Hippocampal formation (tissue), 2 donors: Measurements from ENCODE around the gene PPTC7.
"Not testable (repeated sequence)": the region's sequence is repeated elsewhere in the genome, so short reads cannot be mapped to it uniquely, and the experiment has no call there.

Experiments
- DNase-seq, 2 donors: peaks; one replicate each; lab custom pipeline; 2025; lab: John Stamatoyannopoulos, UW

Gene PPTC7

DNA sequence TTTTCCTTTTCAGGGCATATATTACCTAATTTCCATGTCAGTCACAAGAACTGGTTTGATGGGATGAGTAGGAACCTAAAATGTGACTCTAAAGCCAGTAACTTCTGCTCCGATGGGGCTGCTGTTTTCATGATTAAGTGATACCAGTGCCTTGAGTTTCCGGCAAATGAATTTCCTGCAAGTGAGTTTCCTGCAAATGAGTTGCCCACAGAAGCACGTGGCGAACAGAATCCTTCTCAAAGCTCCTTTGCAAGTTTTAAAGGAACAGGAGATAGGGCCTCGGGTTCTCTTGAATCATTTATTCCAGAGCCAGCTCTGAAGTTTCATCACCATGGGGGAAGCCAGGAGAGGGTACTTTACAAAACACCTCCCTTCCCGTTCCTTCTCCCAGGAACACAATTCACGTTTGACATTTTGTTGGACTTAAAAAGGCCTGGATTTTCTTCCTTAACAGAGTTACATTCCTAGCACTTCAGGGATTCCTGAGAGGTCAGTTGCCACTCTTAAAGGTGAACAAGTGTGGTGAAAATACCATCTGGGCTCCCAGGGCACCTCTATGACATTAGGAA is 2.2 kb upstream of the PPTC7 start:
- DNase-seq: no peak

DNA sequence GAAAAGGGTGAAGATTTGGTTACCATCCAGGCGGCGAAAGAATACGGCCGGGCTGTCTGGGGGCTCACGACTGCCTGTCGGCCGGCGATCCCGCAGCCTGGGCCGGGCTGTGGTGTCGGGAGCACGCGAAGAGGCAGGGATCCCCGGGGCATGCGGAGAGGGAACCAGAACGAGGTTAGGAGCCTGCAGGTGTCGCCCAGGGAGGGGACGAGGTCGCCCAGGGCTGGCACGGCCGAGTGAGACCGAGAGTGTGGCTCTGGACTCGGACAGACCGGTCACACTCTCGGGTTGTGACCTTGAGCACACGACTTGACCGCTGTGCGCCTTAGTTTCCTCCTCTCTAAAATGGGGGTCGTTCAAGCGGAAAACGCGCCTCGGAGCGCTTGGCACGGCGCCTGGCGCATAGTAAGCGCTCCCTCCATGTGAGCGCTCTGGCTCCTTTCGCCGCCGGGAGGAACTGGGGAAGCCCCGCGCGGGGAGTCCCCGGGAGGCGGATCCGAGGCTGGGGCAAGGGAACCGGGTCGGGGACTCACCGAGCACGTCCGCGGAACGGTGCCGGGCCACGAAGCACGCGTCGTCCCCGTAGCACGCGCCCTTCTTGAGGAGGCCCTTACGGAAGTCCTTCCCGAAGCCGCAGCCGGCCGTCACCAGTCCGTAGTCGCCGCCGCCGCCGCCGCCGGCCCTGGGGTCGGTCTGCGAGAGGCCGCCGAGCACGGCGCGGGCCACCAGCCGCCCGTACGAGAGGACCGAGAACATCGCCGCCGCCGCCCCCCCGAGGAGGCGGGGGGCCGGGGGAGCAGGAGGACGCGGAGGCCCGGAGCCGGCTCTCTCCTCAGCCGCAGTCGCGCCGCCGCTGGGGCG is 612 bp downstream of the PPTC7 start:
- peak in 1 of 2 donors; percentile 64 for DNase-seq

- no peak for DNase-seq
Observed at GRCh38 chr12:110581931-110582275, 1.2 kb downstream of the PPTC7 start.

DNA sequence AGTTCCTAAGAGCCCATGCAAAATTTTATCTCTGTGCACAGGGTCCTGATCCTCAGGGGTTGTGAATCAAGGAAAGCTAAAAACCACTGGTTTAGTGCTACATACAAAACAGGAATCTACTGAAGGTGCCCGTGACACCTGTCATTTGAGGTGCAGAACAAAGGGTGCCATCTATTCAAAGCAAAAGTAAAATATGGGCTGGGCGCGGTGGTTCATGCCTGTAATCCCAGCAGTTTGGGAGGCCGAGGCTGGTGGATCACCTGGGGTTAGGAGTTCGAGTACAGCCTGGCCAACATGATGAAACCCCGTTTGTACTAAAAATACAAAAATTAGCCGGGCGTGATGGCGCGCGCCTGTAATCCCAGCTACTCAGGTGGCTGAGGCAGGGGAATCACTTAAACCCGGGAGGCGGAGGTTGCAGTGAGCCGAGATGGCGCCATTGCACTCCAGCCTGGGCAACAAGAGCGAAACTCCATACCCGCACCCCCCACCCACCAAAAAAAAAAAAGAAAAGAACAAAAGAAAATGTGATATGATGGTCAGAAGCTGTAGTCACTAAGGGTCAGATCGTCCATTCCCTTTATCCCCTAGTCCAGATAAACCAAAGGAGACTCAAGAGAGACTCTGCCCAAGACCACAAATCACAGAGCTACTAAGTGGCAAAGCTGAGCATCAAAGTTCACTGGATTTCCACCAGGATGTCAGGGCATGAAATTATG is 3.4 kb downstream of the PPTC7 start:
- DNase-seq: no peak

DNA sequence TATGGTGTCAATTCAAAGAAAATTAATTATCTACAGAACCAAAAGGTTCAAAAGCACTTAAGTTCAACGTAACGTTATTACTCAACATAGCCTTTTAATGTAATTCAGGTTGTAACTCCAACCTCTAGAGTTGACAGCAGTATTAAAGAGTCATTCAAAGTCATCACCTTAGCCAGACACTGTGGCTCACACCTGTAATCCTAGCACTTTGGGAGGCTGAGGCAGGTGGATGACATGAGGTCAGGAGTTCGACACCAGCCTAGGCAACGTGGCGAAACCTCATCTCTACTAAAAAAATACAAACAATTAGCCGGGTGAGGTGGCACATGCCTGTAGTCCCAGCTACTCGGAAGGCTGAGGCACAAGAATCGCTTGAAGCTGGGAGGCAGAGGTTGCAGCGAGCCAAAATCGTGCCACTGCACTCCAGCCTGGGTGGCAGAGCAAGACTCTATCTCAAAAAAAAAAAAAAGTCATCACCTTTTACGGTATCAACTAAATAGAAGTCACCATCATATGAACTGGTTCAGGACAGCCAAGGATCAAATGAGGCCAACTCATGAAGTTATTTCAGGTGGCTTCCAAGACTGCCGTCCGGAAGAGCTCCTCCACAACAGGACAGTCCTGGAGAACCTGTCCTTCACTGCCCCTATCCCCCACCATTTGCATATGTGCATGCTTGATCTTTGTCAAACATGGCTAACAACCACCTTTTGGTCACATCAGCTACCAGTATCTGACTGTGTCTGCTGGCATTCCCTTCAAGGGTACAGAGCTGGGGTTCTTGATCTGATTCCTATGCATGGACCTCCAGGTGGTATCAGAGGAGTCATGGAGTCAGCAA is 4.2 kb downstream of the PPTC7 start:
- no peak for DNase-seq

DNA sequence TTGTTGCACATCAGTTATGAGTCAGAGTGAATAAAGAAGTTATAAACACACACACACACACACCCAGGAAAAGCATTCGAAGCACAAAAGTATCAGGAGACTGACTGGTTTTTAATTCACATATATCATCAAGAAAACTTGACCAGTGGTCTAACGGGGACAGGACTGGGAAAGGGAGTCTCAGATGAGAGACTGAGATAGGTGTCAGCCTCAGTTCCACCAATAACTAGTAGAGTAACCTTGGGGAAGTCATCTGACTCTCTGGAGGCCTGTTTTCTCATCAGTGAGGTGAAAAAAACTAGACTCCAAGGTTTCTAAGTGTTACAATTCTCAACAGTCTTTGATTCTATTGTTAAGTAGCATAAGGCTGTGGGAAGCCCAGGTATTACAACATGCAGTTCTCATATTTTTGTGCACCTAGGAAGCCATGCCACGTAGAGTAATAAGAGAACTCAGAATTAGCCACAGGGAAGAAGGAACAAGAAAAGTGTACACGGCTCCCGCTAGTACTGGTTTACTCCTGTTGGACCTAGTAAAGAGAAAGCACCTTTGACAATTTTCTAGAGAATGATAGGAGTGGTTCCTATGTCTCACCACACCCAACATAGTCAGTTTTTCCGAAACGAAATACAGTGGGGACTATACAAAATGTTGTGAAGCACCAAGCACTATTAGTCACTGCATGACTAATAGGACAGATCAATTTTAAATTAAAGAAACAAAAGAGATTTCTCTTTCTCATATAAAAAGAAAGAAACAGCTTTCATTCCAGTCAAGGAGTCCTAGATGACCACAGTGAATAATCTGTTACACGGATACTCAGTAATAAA is 5.0 kb downstream of the PPTC7 start:
- DNase-seq: no peak

- DNase-seq: no peak
Observed at GRCh38 chr12:110576504-110576903, 6.6 kb downstream of the PPTC7 start.

GRCh38 chr12:110575326-110575725 is 7.8 kb downstream of the PPTC7 start:
- no peak for DNase-seq

- not testable (repeated sequence) for DNase-seq
Observed at GRCh38 chr12:110574717-110575230, 8.3 kb downstream of the PPTC7 start.

GRCh38 chr12:110574044-110574443 is 9.1 kb downstream of the PPTC7 start:
- no peak for DNase-seq

DNA sequence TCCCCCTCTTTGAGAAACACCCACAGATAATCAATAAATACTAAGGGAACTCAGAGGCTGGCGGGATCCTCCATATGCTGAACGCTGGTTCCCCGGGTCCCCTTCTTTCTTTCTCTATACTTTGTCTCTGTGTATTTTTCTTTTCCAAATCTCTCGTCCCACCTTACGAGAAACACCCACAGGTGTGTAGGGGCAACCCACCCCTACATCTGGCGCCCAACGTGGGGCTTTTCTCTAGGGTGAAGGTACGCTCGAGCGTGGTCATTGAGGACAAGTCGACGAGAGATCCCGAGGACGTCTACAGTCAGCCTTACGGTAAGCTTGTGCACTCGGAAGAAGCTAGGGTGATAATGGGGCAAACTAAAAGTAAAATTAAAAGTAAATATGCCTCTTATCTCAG is 12.3 kb downstream of the PPTC7 start:
- DNase-seq: not testable (repeated sequence)

GRCh38 chr12:110569838-110570237 is 13.3 kb downstream of the PPTC7 start:
- not testable (repeated sequence) for DNase-seq

- no peak for DNase-seq
Observed at GRCh38 chr12:110568752-110569151, 14.4 kb downstream of the PPTC7 start.

DNA sequence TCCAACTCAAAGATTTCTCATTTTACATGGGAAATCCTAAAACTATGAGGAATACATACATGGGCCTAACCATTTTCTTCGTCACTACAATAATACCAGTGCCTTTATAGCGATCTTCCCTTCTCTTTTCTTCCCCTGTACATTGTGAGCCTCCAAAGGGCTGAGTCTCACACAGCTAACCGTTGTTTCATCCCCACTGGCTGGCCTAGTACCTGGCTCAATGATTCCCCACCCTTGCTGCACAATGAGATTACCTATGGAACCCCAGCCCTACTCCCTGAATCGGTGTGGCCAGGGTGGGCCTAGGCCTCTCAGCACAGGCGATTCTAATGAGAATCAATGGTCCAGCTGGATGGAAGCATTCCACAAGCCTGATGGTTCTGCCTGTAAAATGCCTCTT is 16.1 kb downstream of the PPTC7 start:
- no peak for DNase-seq

GRCh38 chr12:110565894-110566871 is 16.9 kb downstream of the PPTC7 start:
- DNase-seq: peak; percentile 18 to 35

- no peak for DNase-seq
Observed at GRCh38 chr12:110564471-110564991, 18.6 kb downstream of the PPTC7 start.

DNA sequence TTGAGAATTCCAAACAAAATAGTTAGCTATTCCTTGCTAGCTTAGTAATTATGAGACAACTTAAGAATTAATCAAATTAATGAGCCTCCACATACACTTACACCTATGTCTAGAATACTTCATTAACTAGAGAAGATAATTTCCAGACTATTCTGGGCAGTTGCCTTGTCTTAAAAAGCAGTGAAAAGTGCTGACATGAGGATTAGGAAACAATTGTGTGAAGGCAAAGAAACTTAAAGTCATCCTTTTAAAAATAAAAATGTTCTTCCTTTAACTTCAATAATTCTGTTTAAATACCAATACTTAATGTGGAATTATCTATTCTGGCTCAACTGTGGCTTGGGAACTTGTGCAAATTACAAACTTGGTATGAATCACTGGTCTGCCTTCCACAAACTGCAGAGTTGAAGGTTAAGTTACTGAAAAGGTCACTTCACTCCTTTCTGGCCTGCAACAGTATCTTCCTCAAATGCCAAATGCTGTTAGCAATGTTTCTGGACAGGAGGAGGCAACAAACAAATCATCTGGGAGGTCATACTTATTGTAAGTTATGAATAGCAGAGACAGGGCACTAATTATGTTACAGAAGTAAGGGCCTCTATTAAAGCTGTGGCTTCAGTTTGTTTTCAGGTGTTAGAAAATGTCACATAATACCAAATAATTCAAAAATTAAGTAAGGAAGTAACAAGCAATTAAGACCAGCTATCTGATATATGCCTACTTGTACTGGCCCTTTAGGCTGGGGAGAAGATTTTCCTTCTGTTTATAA is 19.2 kb downstream of the PPTC7 start:
- DNase-seq: no peak

- not testable (repeated sequence) for DNase-seq
Observed at GRCh38 chr12:110562386-110562785, 20.7 kb downstream of the PPTC7 start.
